HG02798 (cell line): Measurements from ENCODE around the gene FOXJ2.
"Not testable (repeated sequence)": the region's sequence is repeated elsewhere in the genome, so short reads cannot be mapped to it uniquely, and the experiment has no call there.

ENCODE experiments used
- ATAC-seq: cut with Tn5 transposase; IDR thresholded peaks from one replicate; pipeline ENCODE4 v1.9.1; 2021; ENCODE audit warnings: mild to moderate bottlenecking; ENCODE audit not compliant: unreplicated experiment, poor library complexity

Gene FOXJ2

DNA sequence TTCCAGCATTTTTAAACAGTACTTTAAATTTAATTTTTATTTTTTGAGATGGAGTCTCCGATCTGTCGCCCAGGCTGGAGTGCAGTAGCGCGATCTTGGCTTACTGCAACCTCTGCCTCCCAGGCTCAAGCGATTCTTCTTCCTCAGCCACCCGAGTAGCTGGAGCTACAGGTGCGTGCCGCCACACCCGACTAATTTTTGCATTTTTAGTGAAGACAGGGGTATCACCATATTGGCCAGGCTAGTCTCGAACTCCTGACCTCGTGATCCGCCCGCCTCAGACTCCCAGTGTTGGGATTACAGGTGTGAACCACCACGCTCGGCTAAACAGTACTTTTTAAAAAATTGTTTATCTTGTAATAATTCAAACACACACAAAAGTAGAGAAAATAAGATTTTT lies 4.2 kb upstream of the FOXJ2 start:
- no peak for ATAC-seq

DNA sequence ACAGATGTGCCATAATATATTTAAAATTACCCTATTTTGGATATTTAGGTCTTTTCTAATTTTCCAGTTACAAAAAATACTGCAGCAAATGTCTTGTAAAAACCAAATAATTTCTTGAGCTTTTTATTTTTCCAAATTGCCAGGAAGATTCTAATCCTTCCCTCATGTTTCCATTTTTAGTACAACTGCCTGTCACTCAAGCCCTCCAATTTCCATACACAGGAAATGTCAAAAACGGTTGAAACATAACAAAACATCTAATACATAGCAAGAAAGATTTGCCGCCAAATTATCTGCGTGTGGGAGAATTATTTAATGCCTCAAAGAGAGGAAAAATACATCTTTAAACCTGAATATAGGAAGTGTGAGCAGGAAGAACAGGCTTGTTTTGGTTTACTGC lies 2.3 kb upstream of the FOXJ2 start:
- no peak for ATAC-seq

DNA sequence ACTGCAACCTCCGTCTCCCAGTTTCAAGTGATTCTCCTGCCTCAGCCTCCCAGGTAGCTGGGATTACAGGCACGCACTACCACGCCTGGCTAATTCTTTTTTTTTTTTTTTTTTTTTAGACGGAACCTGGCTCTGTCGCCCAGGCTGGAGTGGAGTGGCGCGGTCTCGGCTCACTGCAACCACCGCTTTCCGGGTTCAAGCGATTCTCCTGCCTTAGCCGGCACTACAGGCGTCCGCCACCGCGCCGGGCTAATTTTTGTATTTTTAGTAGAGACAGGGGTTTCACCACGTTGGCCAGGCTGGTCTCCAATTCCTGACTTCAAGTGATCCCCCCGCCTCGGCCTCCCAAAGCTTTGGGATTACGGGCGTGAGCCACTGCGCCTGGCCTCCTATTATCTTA lies 1.5 kb upstream of the FOXJ2 start:
- not testable (repeated sequence) for ATAC-seq

GRCh38 chr12:8031872-8032241 lies 659 bp upstream of the FOXJ2 start:
- ATAC-seq = no peak

DNA sequence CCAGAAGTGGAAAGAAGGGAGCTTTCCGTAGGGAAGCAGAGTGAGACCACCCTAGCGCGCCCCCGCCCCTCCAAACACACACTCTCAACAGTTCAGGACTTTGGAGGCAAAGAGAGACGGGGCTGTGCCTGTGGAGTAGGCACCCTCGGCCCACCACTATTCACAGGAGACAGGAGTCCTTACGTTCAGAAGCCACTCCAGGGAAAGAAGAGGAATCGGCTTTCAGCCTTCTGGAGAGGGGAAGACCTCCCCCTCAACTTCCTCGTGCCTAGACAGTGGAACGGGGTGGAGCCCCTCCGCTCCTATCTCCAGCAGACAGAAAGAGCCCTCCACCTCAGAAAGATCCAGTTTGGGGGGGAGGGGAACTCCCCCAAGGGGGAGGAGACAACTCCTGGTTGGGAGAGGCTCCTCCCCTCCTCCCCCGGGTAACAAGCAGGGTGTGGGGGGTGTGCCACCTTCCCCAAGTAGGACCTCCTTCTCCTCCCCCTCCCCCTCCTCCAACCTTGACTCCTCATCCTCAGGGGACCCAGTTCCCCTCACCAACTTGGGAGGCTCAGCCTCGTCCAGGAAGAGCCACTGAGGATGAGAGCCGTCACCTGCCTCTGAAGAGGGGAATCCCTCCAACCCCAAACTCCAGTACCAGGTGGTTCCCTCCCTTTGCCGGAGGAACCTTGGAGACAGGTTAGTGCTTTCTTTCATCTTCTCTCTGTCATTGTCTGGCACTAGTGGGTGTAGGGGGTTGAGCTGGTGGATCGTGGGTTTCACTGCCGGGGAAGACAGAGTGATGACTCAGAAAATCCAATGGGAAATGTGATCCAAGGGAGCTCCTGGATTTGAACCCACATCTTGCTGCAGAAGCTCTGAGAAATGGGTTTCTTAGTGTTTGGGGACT lies 883 bp downstream of the FOXJ2 start:
- peak; percentile 27 for ATAC-seq

DNA sequence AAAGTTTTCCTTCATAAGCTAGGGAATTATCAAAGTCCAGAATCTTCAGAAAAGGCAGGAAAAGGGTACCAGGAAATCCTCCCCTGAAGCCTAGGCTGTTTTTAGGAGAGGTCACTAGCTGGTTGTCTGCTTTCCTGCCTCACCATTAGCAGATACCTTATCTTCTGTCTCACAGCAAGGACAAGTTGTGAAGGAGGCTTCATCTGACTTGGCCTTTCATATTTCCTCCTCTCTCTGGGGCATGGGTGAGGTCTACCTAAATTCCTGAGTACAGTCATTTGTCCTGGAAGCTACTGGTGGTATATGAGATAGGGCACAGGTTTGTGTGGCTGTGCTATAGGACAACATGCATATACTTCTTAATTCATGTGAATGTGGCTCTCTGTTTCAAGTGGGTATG lies 2.3 kb downstream of the FOXJ2 start:
- ATAC-seq = no peak

DNA sequence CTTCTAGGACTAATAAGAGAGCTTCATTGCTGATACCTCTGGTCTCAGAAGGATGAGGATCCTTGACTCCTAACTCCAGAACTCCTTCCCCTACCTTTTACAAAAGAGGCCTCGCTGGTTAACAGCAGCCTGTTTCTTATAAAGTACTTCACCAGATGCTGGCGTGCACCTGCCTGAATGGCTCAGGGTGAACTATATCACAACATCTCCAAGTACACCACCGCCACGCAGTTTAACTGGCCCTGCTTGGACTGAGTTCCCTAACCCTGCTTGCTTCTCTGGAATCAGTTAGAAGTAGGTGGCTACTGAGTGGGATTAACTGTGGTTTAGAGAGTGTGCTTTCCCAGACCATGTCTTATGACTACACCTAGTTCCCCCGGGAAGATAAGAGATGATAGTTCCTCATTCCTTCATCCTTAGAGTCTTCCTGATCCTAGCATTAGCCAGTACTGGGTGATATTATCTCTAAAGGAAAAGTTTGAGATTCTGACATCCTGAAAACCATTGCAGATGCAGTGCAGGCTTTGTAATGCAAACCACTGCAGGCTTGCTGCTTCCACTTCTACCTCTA lies 3.0 kb downstream of the FOXJ2 start:
- no peak for ATAC-seq

DNA sequence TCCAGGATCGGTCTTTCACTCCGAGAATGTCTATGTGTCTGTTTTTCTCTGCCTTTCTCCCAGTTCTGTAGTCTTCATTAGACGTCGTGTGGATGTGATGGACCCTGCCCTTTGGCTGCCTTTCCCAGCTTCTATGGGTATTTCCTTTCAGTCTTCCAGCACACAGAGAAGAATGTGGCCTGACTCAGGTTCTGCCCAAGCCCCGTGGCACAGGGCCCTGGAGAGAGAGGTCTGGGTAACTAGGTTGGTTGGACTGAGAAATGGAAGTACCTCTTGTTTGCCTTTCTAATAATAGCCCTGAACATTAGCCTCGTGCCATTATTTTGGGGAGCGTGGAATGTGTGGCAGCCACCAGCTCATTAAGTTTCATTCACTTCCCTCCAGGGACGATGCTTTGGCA lies 3.8 kb downstream of the FOXJ2 start:
- no peak for ATAC-seq

DNA sequence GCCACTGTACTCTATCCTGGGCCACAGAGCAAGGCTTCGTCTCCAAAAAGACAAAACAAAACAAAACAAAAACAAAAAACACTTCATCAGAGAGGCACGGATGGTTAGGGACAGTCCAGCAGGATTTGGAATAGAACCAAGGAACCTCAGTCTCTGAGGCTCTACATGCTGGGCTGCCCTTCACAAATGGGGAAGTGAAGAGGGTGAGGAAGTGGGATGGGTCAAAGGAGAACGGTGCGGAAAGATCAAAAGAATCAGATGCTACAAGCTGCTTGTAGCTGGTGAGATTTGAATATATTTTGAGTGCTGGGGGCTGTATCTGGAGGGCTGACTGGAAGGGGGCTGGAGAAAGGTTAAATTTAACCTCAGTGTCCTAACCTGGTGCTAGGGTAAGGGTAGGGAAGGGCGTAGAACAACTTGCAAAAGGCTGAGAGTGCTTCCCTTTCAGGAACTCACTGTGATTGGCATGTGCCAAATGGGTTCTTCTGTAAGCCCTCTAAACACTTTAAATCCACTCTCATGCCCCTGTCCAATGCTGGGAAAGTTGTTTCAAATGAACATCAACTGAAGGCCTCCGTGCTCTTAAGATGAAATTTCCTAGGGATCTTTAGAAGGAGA lies 4.6 kb downstream of the FOXJ2 start:
- ATAC-seq = no peak

GRCh38 chr12:8037947-8038346 lies 5.4 kb downstream of the FOXJ2 start:
- no peak for ATAC-seq

DNA sequence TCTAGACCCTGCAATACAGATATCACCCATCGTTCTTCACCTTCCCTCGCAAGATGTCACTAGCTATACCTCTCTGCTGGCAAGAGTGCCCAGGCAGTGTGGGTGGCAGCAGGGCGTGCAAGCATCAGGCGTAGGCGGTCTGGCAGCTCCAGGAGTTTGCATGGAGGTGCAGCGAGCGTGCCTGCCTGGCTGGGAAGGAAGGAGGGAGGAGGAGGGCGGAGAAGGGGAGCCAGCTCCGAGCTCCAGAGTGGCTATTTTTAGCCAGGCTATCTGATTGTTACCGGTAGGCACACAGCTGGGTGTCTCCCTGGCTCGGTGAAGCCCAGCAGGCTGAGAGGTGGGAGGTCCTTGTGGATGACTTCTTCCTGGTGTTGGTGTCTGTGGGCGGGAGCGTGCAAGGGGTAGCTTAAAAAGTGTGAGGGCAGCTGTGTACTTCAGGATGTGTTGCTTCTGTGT lies 6.2 kb downstream of the FOXJ2 start:
- ATAC-seq = peak; percentile 43

- ATAC-seq = no peak
Observed at GRCh38 chr12:8040791-8041190, 8.3 kb downstream of the FOXJ2 start.

- peak; percentile 45 for ATAC-seq
Observed at GRCh38 chr12:8045952-8046944, 13.7 kb downstream of the FOXJ2 start.

DNA sequence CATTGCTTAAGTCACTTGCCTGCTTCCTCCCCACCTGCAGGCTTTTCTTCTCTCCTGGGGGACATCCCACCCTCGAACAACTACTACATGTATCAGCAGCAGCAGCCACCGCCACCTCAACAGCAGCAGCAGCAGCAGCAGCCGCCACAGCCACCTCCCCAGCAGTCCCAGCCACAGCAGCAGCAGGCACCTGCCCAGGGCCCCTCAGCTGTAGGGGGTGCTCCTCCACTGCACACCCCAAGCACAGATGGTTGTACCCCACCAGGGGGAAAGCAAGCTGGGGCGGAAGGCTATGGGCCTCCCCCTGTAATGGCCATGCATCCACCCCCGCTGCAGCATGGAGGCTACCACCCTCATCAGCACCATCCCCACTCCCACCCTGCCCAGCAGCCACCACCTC lies 15.3 kb downstream of the FOXJ2 start:
- no peak for ATAC-seq

- no peak for ATAC-seq
Observed at GRCh38 chr12:8048906-8049305, 16.4 kb downstream of the FOXJ2 start.

GRCh38 chr12:8050600-8051250 lies 18.2 kb downstream of the FOXJ2 start:
- no peak for ATAC-seq

GRCh38 chr12:8052679-8053078 lies 20.2 kb downstream of the FOXJ2 start:
- ATAC-seq = no peak

DNA sequence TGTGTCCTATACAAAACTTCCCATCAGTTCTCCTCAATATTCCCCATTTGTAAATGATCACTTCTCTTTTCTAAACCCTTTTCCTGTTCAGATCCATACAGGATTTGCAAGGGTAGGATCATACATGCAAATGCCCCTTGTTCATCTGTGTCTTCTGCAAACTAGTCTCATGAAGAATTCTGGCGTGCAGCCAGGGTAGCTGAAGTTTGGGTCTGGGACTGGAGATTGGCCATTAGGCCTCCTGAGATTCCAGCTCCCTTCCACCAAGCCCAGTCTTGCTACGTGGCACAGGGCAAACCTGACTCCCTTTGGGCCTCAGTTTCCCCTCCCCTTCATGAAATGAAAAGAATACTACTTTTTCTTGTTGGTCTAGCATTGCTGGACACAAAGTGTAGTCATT lies 22.3 kb downstream of the FOXJ2 start:
- no peak for ATAC-seq

DNA sequence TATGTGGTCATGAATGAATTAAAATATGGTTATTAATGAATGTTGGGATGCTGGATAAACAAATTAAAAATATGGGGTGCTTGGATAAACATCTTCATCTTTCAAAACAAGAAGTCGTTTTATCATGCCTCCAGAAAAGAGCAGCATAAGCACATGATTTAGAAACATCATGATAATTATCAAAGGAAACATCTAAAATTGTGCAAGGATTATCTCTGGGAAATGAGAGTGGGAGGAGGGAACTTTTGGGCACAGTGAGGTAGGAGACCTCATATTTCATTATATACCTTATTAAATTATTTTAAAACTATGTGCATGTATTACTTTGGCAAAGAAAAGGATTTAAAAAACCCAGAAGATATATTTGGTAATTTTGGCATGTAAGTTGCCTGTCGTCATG lies 24.8 kb downstream of the FOXJ2 start:
- ATAC-seq = no peak

DNA sequence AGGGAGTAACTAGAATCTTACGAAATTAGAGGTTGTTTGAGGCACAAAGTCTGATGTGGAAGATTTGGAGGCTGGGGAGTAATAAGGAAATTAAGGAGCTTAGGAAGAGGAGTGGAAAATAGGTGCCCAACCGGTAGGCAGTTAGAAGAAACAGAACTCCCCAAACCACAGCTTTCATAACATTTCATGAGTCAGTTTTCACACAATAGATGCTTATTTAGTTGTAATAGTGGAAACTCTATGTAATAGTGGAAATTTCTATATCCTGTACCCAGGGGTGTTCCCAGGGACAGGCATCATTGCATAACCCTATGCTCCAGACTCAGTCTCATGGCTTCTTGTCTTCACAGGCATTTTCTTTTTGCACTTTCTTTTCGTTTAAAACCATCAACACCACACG lies 25.3 kb downstream of the FOXJ2 start:
- no peak for ATAC-seq
